Prostate gland (tissue), 2 donors: ENCODE measurements around the gene EHBP1L1. TPM values are rescaled to one million over a fixed set of nuclear protein-coding genes. Genes with fewer than 3 reads are reported as not detected.

Experiments
- DNase-seq: peaks from one replicate; pipeline ENCODE4 v3.0.0-alpha.2; 2019; ENCODE audit warnings: low spot score
- H3K27ac ChIP-seq, 2 donors: fragments of 200-600 bp; sonication (generic); 2 replicates each; pipeline ENCODE4 v1.5.1; 2017 to 2019
- H3K27me3 ChIP-seq: fragments of 200-600 bp; sonication (generic); replicated peaks from 2 replicates; pipeline ENCODE4 v1.5.1; 2019; ENCODE audit not compliant: insufficient read depth
- H3K36me3 ChIP-seq, 2 donors: fragments of 200-600 bp; sonication (generic); 1 replicate in 1 of 2; 2 replicates in 1 of 2; pipeline versions ENCODE4 v1.5.1 to v1.8.1; 2017 to 2019
- H3K4me1 ChIP-seq: fragments of 200-600 bp; sonication (generic); replicated peaks from 2 replicates; pipeline ENCODE4 v1.5.1; 2019
- H3K4me3 ChIP-seq, 2 donors: fragments of 200-600 bp; sonication (generic); 2 replicates each; pipeline ENCODE4 v1.5.1; 2017 to 2019
- H3K9me3 ChIP-seq: fragments of 200-600 bp; sonication (generic); 2 replicates; pipeline ENCODE4 v1.5.1; 2017
- CTCF ChIP-seq, 4 experiments: fragments of 200-600 bp in 2 of 4; fragments of 450-650 bp in 2 of 4; sonication (generic) in 2 of 4; IDR thresholded peaks; 1 replicate in 3 of 4; 2 replicates in 1 of 4; pipeline ENCODE4 v1.5.1; 2016 to 2019; ENCODE audit warnings: antibody characterized with exemption in 4 of 4, mild to moderate bottlenecking in 2 of 4, moderate library complexity in 2 of 4
- POLR2A ChIP-seq: fragments of 450-650 bp; IDR thresholded peaks from one replicate; pipeline ENCODE4 v1.6.1; 2016; ENCODE audit warnings: antibody characterized with exemption, mild to moderate bottlenecking
- POLR2AphosphoS5 ChIP-seq: sonication (generic); formaldehyde crosslinking; IDR thresholded peaks from one replicate; pipeline ENCODE4 v1.6.1; 2017; ENCODE audit warnings: antibody characterized with exemption
- WGBS: methylation state at CpG from one replicate; pipeline ENCODE4 v1.1.5; 2018; 5-methylcytosine and 5-hydroxymethylcytosine counted together
- intact Hi-C: fragments of 100-400 bp; cut with DNase I; formaldehyde crosslinking; loops from one replicate; pipeline ENCODE4 v1.14.2; 2022
- total RNA-seq, 2 donors: library from RNA; depleted of rRNA; stranded (reverse); fragments of >200 nt; gene quantifications; one replicate each; pipeline ENCODE4 v1.1.0, GENCODE V29; 2016

The EHBP1L1 gene
- total RNA-seq, 2 donors from 2014 or later, result 68.2 to 98.7 TPM

DNA sequence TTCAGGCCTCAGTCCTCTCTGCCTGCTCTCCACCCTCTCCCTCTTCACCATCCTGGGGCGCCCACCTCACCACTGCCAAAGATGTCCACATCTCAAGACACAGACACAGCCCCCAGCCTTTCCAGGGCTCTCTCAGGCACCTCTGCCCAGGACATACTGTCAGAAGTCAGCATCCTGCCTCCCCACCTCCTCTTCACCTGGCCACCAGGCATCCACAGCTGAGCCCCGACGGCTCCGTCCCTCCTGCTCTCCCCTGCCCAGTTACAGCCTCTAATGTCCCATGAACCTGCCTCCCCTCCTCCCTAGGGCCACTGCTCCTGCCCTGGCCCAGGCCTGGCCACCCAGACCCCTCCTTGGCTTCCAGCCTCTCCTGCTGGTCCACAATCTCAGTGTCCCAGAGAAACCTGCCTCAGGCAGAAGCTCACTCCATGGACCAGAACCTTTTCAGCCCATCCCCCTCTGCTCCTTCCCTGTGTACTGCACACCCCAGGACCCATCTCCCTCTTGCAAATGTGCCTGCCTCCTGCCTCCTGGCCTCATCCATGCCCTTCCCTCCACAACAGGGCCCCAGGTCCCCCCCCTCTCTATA is 20.9 kb upstream of the EHBP1L1 start:
- H3K27ac ChIP-seq, result no peak overlapping the region
- TF ChIP-seq POLR2A, result no peak
- no peak for TF ChIP-seq POLR2AphosphoS5
- no peak for TF ChIP-seq CTCF (IDR thresholded peaks at IDR 0.05)

DNA sequence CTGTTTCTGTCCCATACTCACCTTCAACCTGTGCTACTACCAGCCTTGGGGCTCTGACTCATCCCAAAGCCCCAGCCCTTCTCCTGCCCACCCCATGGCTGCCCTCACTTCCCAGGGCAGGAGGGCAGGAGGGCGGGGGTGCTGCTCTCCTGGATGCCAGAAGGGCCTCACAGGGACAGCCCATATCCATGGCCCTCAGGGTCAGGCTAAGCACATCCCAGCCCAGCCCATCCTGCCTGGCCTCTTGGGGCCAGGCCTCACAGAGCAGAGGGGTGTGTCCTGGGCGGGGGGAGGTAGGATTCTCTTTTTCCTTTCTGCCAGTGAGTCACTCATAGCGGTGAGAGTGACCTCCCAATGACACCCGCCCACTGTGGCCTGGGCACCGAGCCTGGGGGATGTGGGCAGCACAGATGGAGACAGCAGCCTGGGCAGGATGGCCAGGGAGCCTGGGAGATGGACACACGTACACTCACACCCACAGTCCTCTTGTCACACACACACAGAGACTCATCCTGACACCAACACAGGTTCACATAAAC is 20.1 kb upstream of the EHBP1L1 start:
- intact Hi-C loops, result no loop called here
- WGBS, result 41% methylated on average over 6 of the region's 6 CpGs
- Histone ChIP-seq H3K27ac (peak overlapping the region in 1 of 2 donors; percentile 14), H3K4me3 (no peak overlapping the region), H3K36me3 (no peaks in the 10 kb centered on the region), H3K9me3 (no peaks in the 10 kb centered on the region), H3K27me3 (no peaks in the 10 kb centered on the region), H3K4me1 (peaks cover 13% of the 10 kb centered on the region)
- TF ChIP-seq CTCF (IDR thresholded peaks at IDR 0.05) (no peak), POLR2AphosphoS5 (no peak), POLR2A (peak; percentile 27)
- no peak for DNase-seq

More for the DNA sequence above, 20.9 kb upstream of the EHBP1L1 start:
- WGBS, result 57% methylated on average over 4 of the region's 4 CpGs
- intact Hi-C loops, result no loop called here
- peaks cover 13% of the 10 kb centered on the region for H3K4me1 ChIP-seq
- no peak overlapping the region for H3K4me3 ChIP-seq
- H3K27me3 ChIP-seq, result no peaks in the 10 kb centered on the region
- no peak for DNase-seq
- H3K9me3 ChIP-seq, result no peaks in the 10 kb centered on the region
- no peaks in the 10 kb centered on the region for H3K36me3 ChIP-seq

DNA sequence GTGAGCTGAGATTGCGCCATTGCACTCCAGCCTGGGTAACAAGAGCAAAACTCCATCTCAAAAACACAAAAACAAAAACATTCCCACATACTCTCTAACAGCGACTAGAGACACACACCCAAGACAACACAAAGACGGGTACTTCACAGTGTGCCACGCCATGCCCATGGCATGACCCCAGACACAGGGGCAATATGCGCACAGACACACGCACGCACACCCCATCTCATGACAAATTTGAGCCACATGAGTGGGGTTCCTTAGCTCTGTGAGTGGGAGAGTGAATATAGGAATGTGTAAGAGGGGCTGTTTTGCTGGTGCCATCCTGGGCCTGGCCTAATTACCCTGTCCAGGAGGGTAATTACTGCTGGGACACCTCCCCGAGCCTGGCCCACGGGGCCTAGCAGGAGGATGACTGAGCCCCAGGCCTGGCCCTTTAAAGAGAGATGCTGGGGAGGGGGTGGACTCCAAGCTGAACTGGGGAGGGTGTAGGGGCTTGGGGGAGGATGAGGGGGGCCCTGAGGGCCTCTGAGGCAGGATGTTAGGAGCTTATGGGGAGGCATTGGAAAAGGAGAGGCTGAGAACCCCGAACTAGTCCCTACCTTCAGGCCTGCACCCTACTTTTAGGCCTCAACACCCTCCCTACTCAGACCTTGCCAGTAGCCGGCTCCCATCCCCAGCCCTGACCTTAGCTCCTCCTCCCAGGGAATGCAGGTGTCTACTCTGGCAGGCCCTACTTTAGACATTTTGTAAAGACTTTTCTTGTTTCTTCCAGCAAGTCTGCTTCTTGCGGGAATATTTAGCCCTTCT is 19.2 kb upstream of the EHBP1L1 start:
- intact Hi-C loops, result no loop called here
- Histone ChIP-seq H3K4me1 (peaks cover 13% of the 10 kb centered on the region), H3K27ac (peak overlapping the region; percentile 88 to 93), H3K36me3 (no peaks in the 10 kb centered on the region), H3K4me3 (peak overlapping the region; percentile 59 to 61), H3K9me3 (no peaks in the 10 kb centered on the region), H3K27me3 (no peaks in the 10 kb centered on the region)
- no peak for TF ChIP-seq POLR2AphosphoS5
- TF ChIP-seq CTCF (IDR thresholded peaks at IDR 0.05), result no peak
- TF ChIP-seq POLR2A, result no peak
- WGBS, result 64% methylated on average over 12 of the region's 12 CpGs
- DNase-seq, result no peak

GRCh38 chr11:65557280-65558001 is 18.4 kb upstream of the EHBP1L1 start:
- TF ChIP-seq CTCF (IDR thresholded peaks at IDR 0.05) (no peak), POLR2AphosphoS5 (no peak)
- H3K4me3 ChIP-seq, result peak overlapping the region; percentile 59 to 61

More at GRCh38 chr11:65557280-65558001, 18.4 kb upstream of the EHBP1L1 start:
- peaks cover 13% of the 10 kb centered on the region for H3K4me1 ChIP-seq
- DNase-seq, result no peak
- WGBS, result 3% methylated on average over 20 of the region's 47 CpGs
- no peaks in the 10 kb centered on the region for H3K36me3 ChIP-seq
- H3K9me3 ChIP-seq, result no peaks in the 10 kb centered on the region
- peak overlapping the region; percentile 88 to 93 for H3K27ac ChIP-seq
- intact Hi-C loops, result no loop called here
- H3K27me3 ChIP-seq, result no peaks in the 10 kb centered on the region
